Measurements from ENCODE around the gene ARFGAP2. TPM values are rescaled to one million over a fixed set of nuclear protein-coding genes. Genes with fewer than 3 reads are reported as not detected.
A peak's percentile ranks its signal among the peaks of the same experiment; 100 is the strongest.
"Not testable (repeated sequence)": the region's sequence is repeated elsewhere in the genome, so short reads cannot be mapped to it uniquely, and the experiment has no call there.

The ARFGAP2 gene
- total RNA-seq, 1 experiment from 2014 or later = 122 TPM

GRCh38 chr11:47192111-47192510 is 15.4 kb upstream of the ARFGAP2 start:
- intact Hi-C loops (cut with micrococcal nuclease; ENCODE audit: unreplicated experiment) = no loop called here
- no peaks in the 10 kb centered on the region for H3K9me3 ChIP-seq (ENCODE audit: insufficient read depth, low read depth)
- peak; percentile 79 to 96 for DNase-seq
- peak overlapping the region; percentile 91 for H3K27ac ChIP-seq
- H3K4me3 ChIP-seq = no peak overlapping the region
- H2AFZ ChIP-seq = no peak overlapping the region
- no peak for TF ChIP-seq CTCF (conservative IDR thresholded peaks at IDR 0.05)
- no peak for TF ChIP-seq EZH2 (IDR thresholded peaks at IDR 0.05; ENCODE audit: low read depth)
- no TSS peak for BruUV-seq (replicated peaks)
- H3K79me2 ChIP-seq (ENCODE audit: low read depth) = no peaks in the 10 kb centered on the region
- ChIA-PET POLR2A (ENCODE audit: unreplicated experiment) (interaction anchor here (0.5 to 1.0 kb wide), 6 partner anchors 13 to 523 kb away, joined by 3 to 10 read pairs (median 6); partner anchors contain the start of genes AGBL2, DDB2 and NR1H3), CTCF (interaction anchor here (1.0 kb wide), 1 partner anchor 68 kb away, joined by 3 read pairs; no protein-coding TSS in a partner anchor)
- H3F3A ChIP-seq (ENCODE audit: insufficient read depth, low read depth) = peaks cover 64% of the 10 kb centered on the region
- H3K4me1 ChIP-seq (replicated peaks; ENCODE audit: insufficient read depth) = peaks cover 83% of the 10 kb centered on the region
- no peaks in the 10 kb centered on the region for H4K20me1 ChIP-seq (ENCODE audit: insufficient read depth)
- H3K4me2 ChIP-seq = peak overlapping the region; percentile 49
- H3K27me3 ChIP-seq (ENCODE audit: insufficient read depth, low read depth) = no peaks in the 10 kb centered on the region
- no peaks in the 10 kb centered on the region for H3K9me2 ChIP-seq (ENCODE audit: insufficient read depth)
- no peaks in the 10 kb centered on the region for H3K36me3 ChIP-seq (ENCODE audit: low read depth)

- H4K20me1 ChIP-seq (ENCODE audit: insufficient read depth); H3K79me2 ChIP-seq (ENCODE audit: low read depth); H3K4me3 ChIP-seq; H2AFZ ChIP-seq; H3K36me3 ChIP-seq (ENCODE audit: low read depth); BruUV-seq (replicated peaks); intact Hi-C loops (cut with micrococcal nuclease; ENCODE audit: unreplicated experiment); H3K27me3 ChIP-seq (ENCODE audit: insufficient read depth, low read depth); H3K9me2 ChIP-seq (ENCODE audit: insufficient read depth); H3K9me3 ChIP-seq (ENCODE audit: insufficient read depth, low read depth): not testable (repeated sequence)
- Histone ChIP-seq H3K4me1 (replicated peaks; ENCODE audit: insufficient read depth) (peaks cover 90% of the 10 kb centered on the region), H3F3A (ENCODE audit: insufficient read depth, low read depth) (peaks cover 70% of the 10 kb centered on the region), H3K4me2 (0 out of 2 replicates have a peak overlapping the region, but pooled peaks have one; percentile 49), H3K27ac (peak overlapping the region; percentile 91)
- POLR2A ChIA-PET (ENCODE audit: unreplicated experiment) = interaction anchor here (1.0 kb wide), 1 partner anchor 23 kb away, joined by 10 read pairs; the partner anchor contains the start of gene DDB2
- DNase-seq = peak in 1 of 2 experiments; percentile 50
- CTCF ChIA-PET = interaction anchor here (0.6 kb wide), 1 partner anchor 76 kb away, joined by 3 read pairs; no protein-coding TSS in a partner anchor
These were observed 14.5 kb upstream of the ARFGAP2 start for GRCh38 chr11:47191137-47191536.

- H3K9me2 ChIP-seq (ENCODE audit: insufficient read depth) = no peaks in the 10 kb centered on the region
- no peak overlapping the region; the same call in 1 of the 2 replicates for H3K4me3 ChIP-seq
- peaks cover 85% of the 10 kb centered on the region for H3K4me1 ChIP-seq (replicated peaks; ENCODE audit: insufficient read depth)
- ChIA-PET POLR2A (ENCODE audit: unreplicated experiment) (interaction anchor here (0.6 to 1.2 kb wide), 3 partner anchors 25 to 72 kb away, joined by 3 to 15 read pairs (median 4); no protein-coding TSS in a partner anchor), CTCF (no interaction called here)
- no peaks in the 10 kb centered on the region for H3K9me3 ChIP-seq (ENCODE audit: insufficient read depth, low read depth)
- H3K27ac ChIP-seq = peak overlapping the region; percentile 84
- intact Hi-C loops (cut with micrococcal nuclease; ENCODE audit: unreplicated experiment) = loop anchor here (1.0 kb wide), 1 partner anchor 27 kb away; no protein-coding TSS in a partner anchor
- TF ChIP-seq CTCF (conservative IDR thresholded peaks at IDR 0.05) = no peak
- no peak for TF ChIP-seq EZH2 (IDR thresholded peaks at IDR 0.05; ENCODE audit: low read depth)
- H2AFZ ChIP-seq = no peak overlapping the region
- H4K20me1 ChIP-seq (ENCODE audit: insufficient read depth) = peaks cover 9% of the 10 kb centered on the region
- peaks cover 62% of the 10 kb centered on the region for H3F3A ChIP-seq (ENCODE audit: insufficient read depth, low read depth)
- peak; percentile 70 to 100 for DNase-seq
- no peaks in the 10 kb centered on the region for H3K27me3 ChIP-seq (ENCODE audit: insufficient read depth, low read depth)
- peak overlapping the region; percentile 98 for H3K4me2 ChIP-seq
- H3K79me2 ChIP-seq (ENCODE audit: low read depth) = peaks cover 18% of the 10 kb centered on the region
- BruUV-seq (replicated peaks) = no TSS peak
- H3K36me3 ChIP-seq (ENCODE audit: low read depth) = no peaks in the 10 kb centered on the region
These were observed 12.6 kb upstream of the ARFGAP2 start for GRCh38 chr11:47189100-47189834.
